NCI-H1105 treated with DMSO at 0.1 percent for 48 hours (cell line): ENCODE measurements around the gene TAAR9.

Experiments
- DNase-seq: peaks from one replicate; lab custom pipeline; 2025; lab: John Stamatoyannopoulos, UW

Gene TAAR9

GRCh38 chr6:132537977-132538376, at the start of gene TAAR9:
Gene TAAR9, plus strand, starts transcription at chr6:132538277. Its CDS starts 13 bp downstream, at chr6:132538290.
- no peak for DNase-seq

- no peak for DNase-seq
Measured at GRCh38 chr6:132489376-132489775, 48.7 kb upstream of the TAAR9 start.

GRCh38 chr6:132490024-132490423, 48.1 kb upstream of the TAAR9 start:
- no peak for DNase-seq

GRCh38 chr6:132490478-132491204, 47.4 kb upstream of the TAAR9 start:
- no peak for DNase-seq

- no peak for DNase-seq
Measured at GRCh38 chr6:132491303-132491702, 46.8 kb upstream of the TAAR9 start.

GRCh38 chr6:132491881-132492280, 46.2 kb upstream of the TAAR9 start:
- DNase-seq, result no peak

GRCh38 chr6:132494954-132495353, 43.1 kb upstream of the TAAR9 start:
- DNase-seq, result no peak

GRCh38 chr6:132495604-132496079, 42.4 kb upstream of the TAAR9 start:
- no peak for DNase-seq

- no peak for DNase-seq
Measured at GRCh38 chr6:132496519-132497180, 41.4 kb upstream of the TAAR9 start.

GRCh38 chr6:132498638-132499037, 39.4 kb upstream of the TAAR9 start:
- DNase-seq, result no peak

- DNase-seq, result no peak
Measured at GRCh38 chr6:132499757-132500156, 38.3 kb upstream of the TAAR9 start.

GRCh38 chr6:132504757-132505156, 33.3 kb upstream of the TAAR9 start:
- DNase-seq, result no peak

GRCh38 chr6:132505158-132505557, 32.9 kb upstream of the TAAR9 start:
- DNase-seq, result no peak

- DNase-seq, result no peak
Measured at GRCh38 chr6:132506461-132506860, 31.6 kb upstream of the TAAR9 start.

- DNase-seq, result no peak
Measured at GRCh38 chr6:132506869-132507808, 30.9 kb upstream of the TAAR9 start.

GRCh38 chr6:132511210-132511830, 26.8 kb upstream of the TAAR9 start:
- no peak for DNase-seq

- no peak for DNase-seq
Measured at GRCh38 chr6:132511831-132512220, 26.3 kb upstream of the TAAR9 start.

GRCh38 chr6:132512342-132512637, 25.8 kb upstream of the TAAR9 start:
- no peak for DNase-seq

- DNase-seq, result peak; percentile 91
Measured at GRCh38 chr6:132512638-132513632, 25.1 kb upstream of the TAAR9 start, which contains the start of gene STX7. Gene STX7, minus strand, starts transcription at chr6:132513116. Its CDS starts 9,586 bp downstream, at chr6:132503530.

GRCh38 chr6:132513831-132514545, 24.1 kb upstream of the TAAR9 start:
- no peak for DNase-seq
